IMR-90 (cell line): Measurements from ENCODE around the gene GADL1.

Source experiments
- BHLHE40 ChIP-seq: fragments of 150-350 bp; IDR thresholded peaks from 2 replicates; pipeline ENCODE4 v1.6.1; 2016; ENCODE audit warnings: mild to moderate bottlenecking, low read depth, low read length
- CEBPB ChIP-seq: IDR thresholded peaks from 2 replicates; pipeline ENCODE4 v1.6.1; 2012; ENCODE audit warnings: low read depth, low read length, improper control_type of control experiment
- CTCF ChIP-seq: conservative IDR thresholded peaks from 2 replicates; pipeline ENCODE4 v1.5.1; 2012; ENCODE audit warnings: mild to moderate bottlenecking, low read depth, low read length, improper control_type of control experiment
- FOS ChIP-seq: fragments of 150-350 bp; IDR thresholded peaks from 2 replicates; pipeline ENCODE4 v1.6.1; 2016; ENCODE audit warnings: low read depth, low read length
- MAFK ChIP-seq: IDR thresholded peaks from 2 replicates; pipeline ENCODE4 v1.6.1; 2012; ENCODE audit warnings: low read depth, low read length, improper control_type of control experiment
- MAZ ChIP-seq: IDR thresholded peaks from 2 replicates; pipeline ENCODE4 v1.6.1; 2012; ENCODE audit warnings: low read depth, mild to moderate bottlenecking, low read length, improper control_type of control experiment, moderate library complexity, borderline replicate concordance
- MXI1 ChIP-seq: IDR thresholded peaks from 2 replicates; pipeline ENCODE4 v1.6.1; 2012; ENCODE audit warnings: low read depth, mild to moderate bottlenecking, low read length, moderate library complexity, borderline replicate concordance
- NFE2L2 ChIP-seq: fragments of 150-350 bp; IDR thresholded peaks from 2 replicates; pipeline ENCODE4 v1.6.1; 2016; ENCODE audit warnings: low read depth, mild to moderate bottlenecking, low read length
- POLR2A ChIP-seq: IDR thresholded peaks from 2 replicates; pipeline ENCODE4 v1.6.1; 2012; ENCODE audit warnings: mild to moderate bottlenecking, low read depth, low read length
- RAD21 ChIP-seq: IDR thresholded peaks from 2 replicates; pipeline ENCODE4 v1.6.1; 2012; ENCODE audit warnings: low read length, improper control_type of control experiment
- RCOR1 ChIP-seq: IDR thresholded peaks from 2 replicates; pipeline ENCODE4 v1.6.1; 2012; ENCODE audit warnings: mild to moderate bottlenecking, low read length, improper control_type of control experiment; ENCODE audit not compliant: insufficient replicate concordance
- RFX5 ChIP-seq: IDR thresholded peaks from 2 replicates; pipeline ENCODE4 v1.8.0; 2012; ENCODE audit warnings: low read depth, mild to moderate bottlenecking, low read length, moderate library complexity
- SMC3 ChIP-seq: fragments of 150-350 bp; IDR thresholded peaks from 2 replicates; pipeline ENCODE4 v1.6.1; 2016; ENCODE audit warnings: low read depth, mild to moderate bottlenecking, antibody characterized with exemption, low read length, moderate library complexity
- TF ChIP-seq, protein P1 (sequence below): fragments of 150-350 bp; IDR thresholded peaks from 2 replicates; pipeline ENCODE4 v1.6.1; 2016; ENCODE audit warnings: low read depth, mild to moderate bottlenecking, low read length, moderate library complexity, borderline replicate concordance

- TF ChIP-seq CTCF = no peak
- no peak for TF ChIP-seq MXI1
- no peak for TF ChIP-seq NFE2L2
- no peak for TF ChIP-seq RFX5
- TF ChIP-seq RCOR1 = no peak
- no peak for TF ChIP-seq POLR2A
- TF ChIP-seq FOS = no peak
- no peak for TF ChIP-seq RAD21
- no peak for TF ChIP-seq CEBPB
- TF ChIP-seq, protein P1, sequence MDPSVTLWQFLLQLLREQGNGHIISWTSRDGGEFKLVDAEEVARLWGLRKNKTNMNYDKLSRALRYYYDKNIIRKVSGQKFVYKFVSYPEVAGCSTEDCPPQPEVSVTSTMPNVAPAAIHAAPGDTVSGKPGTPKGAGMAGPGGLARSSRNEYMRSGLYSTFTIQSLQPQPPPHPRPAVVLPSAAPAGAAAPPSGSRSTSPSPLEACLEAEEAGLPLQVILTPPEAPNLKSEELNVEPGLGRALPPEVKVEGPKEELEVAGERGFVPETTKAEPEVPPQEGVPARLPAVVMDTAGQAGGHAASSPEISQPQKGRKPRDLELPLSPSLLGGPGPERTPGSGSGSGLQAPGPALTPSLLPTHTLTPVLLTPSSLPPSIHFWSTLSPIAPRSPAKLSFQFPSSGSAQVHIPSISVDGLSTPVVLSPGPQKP = no peak
- no peak for TF ChIP-seq MAZ
- no peak for TF ChIP-seq MAFK
- no peak for TF ChIP-seq SMC3
- TF ChIP-seq BHLHE40 = no peak
Measured at GRCh38 chr3:30750967-30751366, 143.5 kb downstream of the GADL1 start.
